ENCODE results near the gene CEACAM19. TPM values are rescaled to one million over a fixed set of nuclear protein-coding genes. Genes with fewer than 3 reads are reported as not detected.
A peak's percentile ranks its signal among the peaks of the same experiment; 100 is the strongest.

The CEACAM19 gene
- total and polyA plus RNA-seq, 8 donors = 0.58 to 17.0 (median 2.8) TPM

GRCh38 chr19:44644402-44645016, 26.8 kb upstream of the CEACAM19 start:
- H3K9me3 ChIP-seq = no peaks in the 10 kb centered on the region
- intact Hi-C loops (cut with DNase I; ENCODE audit: low total_unique reads) = no loop called here
- WGBS, 5 donors = 2 to 7% (median 5%) methylated on average over 12 to 13 of the region's 13 CpGs

DNA sequence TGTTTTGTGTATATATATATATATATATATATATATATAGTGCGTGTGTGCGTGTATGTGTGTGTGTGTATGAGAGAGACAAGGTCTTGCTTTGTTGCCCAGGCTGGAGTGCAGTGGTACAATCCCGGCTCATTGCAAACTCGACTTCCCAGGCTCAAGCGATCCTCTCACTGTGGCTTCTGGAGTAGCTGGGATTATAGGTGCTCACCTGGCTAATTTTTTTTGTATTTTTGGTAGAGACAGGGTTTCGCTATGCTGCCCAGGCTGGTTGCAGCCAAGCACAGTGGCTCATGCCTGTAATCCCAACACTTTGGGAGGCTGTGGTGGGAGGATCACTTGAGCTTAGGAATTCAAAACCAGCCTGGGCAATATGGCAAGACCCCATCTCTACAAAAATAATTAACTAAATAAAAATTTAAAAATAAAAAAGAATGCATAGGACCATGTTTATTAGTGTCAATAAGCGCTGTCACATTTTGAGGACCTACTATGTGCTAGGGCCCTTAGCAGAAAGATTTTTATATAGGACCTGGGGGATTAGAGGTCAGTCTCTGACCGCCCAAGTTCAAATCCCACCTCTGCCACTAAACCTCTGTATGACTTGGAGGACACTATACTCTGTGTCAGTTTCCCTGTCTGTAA, 25.8 kb upstream of the CEACAM19 start:
- Histone ChIP-seq H3K36me3 (peaks cover 15 to 37% (median 31%) of the 10 kb centered on the region in 4 donors), H3K9me3 (no peaks in the 10 kb centered on the region), H3K27ac (no peak overlapping the region), H3K27me3 (no peaks in the 10 kb centered on the region), H3K4me3 (no peak overlapping the region), H3K4me1 (peaks cover 0 to 53% (median 47%) of the 10 kb centered on the region in 4 donors)
- no peak for DNase-seq
- 71 to 90% (median 79%) methylated on average over 8 of the region's 8 CpGs for WGBS, 5 donors
- intact Hi-C loops (cut with DNase I; ENCODE audit: low total_unique reads) = no loop called here
- TF ChIP-seq EP300 (IDR thresholded peaks at IDR 0.05) (no peak), CTCF (IDR thresholded peaks at IDR 0.05) (no peak), POLR2A (IDR thresholded peaks at IDR 0.05) (no peak), POLR2AphosphoS5 (IDR thresholded peaks at IDR 0.05) (no peak)

More at GRCh38 chr19:44644402-44645016, 26.8 kb upstream of the CEACAM19 start:
- Histone ChIP-seq H3K27me3 (no peaks in the 10 kb centered on the region), H3K4me1 (peaks cover 0 to 52% (median 47%) of the 10 kb centered on the region in 4 donors), H3K4me3 (peak overlapping the region; percentile 67 to 78 (median 72)), H3K27ac (peak overlapping the region; percentile 83 to 92 (median 85)), H3K36me3 (peaks cover 6 to 27% (median 21%) of the 10 kb centered on the region in 4 donors)
- no peak for TF ChIP-seq CTCF (IDR thresholded peaks at IDR 0.05)
- TF ChIP-seq POLR2AphosphoS5 (IDR thresholded peaks at IDR 0.05) = peak in 1 of 3 donors; percentile 46
- peak in 1 of 2 donors; percentile 70 for DNase-seq

DNA sequence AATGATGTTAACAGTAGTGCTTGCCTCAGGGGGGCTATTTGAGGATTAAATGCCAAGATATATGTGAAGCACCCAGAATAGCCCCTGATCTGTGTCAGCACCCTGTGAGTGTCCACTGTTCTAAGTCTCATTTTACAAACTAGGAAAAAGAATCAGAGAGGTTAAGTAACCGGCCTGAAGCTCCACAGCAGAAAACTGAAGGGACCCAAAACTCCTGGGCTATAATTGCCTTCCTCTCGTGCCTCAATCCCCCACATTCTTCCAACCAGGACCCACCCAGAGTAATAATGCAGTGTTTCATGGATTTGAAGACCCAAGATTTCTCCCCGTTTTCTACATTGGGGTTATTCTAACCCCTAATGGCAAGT, 25.2 kb upstream of the CEACAM19 start:
- DNase-seq = no peak
- Histone ChIP-seq H3K4me1 (peaks cover 0 to 53% (median 47%) of the 10 kb centered on the region in 4 donors), H3K4me3 (no peak overlapping the region), H3K36me3 (peaks cover 20 to 42% (median 36%) of the 10 kb centered on the region in 4 donors), H3K9me3 (no peaks in the 10 kb centered on the region), H3K27ac (peak overlapping the region in 1 of 5 donors; percentile 29), H3K27me3 (no peaks in the 10 kb centered on the region)
- intact Hi-C loops (cut with DNase I; ENCODE audit: low total_unique reads) = no loop called here
- TF ChIP-seq EP300 (IDR thresholded peaks at IDR 0.05) = no peak
- no peak for TF ChIP-seq POLR2A (IDR thresholded peaks at IDR 0.05)
- no peak for TF ChIP-seq CTCF (IDR thresholded peaks at IDR 0.05)
- TF ChIP-seq POLR2AphosphoS5 (IDR thresholded peaks at IDR 0.05) = no peak
- 90 to 96% (median 93%) methylated on average over 3 of the region's 3 CpGs for WGBS, 5 donors

GRCh38 chr19:44647144-44647543, 24.1 kb upstream of the CEACAM19 start:
- H3K4me1 ChIP-seq = peaks cover 0 to 53% (median 47%) of the 10 kb centered on the region in 4 donors
- H3K4me3 ChIP-seq = no peak overlapping the region
- intact Hi-C loops (cut with DNase I; ENCODE audit: low total_unique reads) = no loop called here
- TF ChIP-seq CTCF (IDR thresholded peaks at IDR 0.05) = no peak
- no peak for TF ChIP-seq EP300 (IDR thresholded peaks at IDR 0.05)
- no peak for TF ChIP-seq POLR2AphosphoS5 (IDR thresholded peaks at IDR 0.05)
- no peak for TF ChIP-seq POLR2A (IDR thresholded peaks at IDR 0.05)
- no peak for DNase-seq
- peaks cover 31 to 54% (median 47%) of the 10 kb centered on the region in 4 donors for H3K36me3 ChIP-seq
- peak overlapping the region in 2 of 5 donors; percentile 8 to 11 for H3K27ac ChIP-seq
- no peaks in the 10 kb centered on the region for H3K27me3 ChIP-seq
- no peaks in the 10 kb centered on the region for H3K9me3 ChIP-seq
- WGBS, 5 donors = 77 to 93% (median 84%) methylated on average over 18 to 31 of the region's 31 CpGs
